ENCODE data around the gene FBXO46.

- no peak for TF ChIP-seq EZH2phosphoT487 (IDR thresholded peaks at IDR 0.05; ENCODE audit: borderline replicate concordance, low read depth, low read length)
- TF ChIP-seq CTCF (conservative IDR thresholded peaks at IDR 0.05; ENCODE audit: low read length) = no peak
These were observed 25.6 kb downstream of the FBXO46 start for GRCh38 chr19:45705115-45705514.
